ENCODE results near the gene RAD52.

DNA sequence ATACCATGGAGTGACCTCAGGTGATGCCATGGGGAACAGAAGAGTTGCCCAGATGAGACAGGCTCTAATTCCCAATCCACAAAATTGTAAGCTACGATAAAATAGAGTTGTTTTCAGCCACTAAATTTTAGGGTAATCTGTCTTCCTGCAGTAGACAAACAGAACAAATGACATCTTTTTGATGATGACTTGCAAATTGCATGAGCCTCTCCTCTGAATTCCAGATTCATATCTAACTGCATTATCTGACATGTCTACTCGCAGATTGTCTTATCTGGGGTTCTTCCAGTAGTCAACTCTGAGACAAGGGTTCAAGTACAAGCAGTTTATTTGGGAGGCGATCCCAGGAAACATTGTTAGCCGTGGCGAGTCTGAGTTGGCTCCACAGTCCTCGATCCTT is 27.1 kb upstream of the RAD52 start:
- TF ChIP-seq, protein P1, sequence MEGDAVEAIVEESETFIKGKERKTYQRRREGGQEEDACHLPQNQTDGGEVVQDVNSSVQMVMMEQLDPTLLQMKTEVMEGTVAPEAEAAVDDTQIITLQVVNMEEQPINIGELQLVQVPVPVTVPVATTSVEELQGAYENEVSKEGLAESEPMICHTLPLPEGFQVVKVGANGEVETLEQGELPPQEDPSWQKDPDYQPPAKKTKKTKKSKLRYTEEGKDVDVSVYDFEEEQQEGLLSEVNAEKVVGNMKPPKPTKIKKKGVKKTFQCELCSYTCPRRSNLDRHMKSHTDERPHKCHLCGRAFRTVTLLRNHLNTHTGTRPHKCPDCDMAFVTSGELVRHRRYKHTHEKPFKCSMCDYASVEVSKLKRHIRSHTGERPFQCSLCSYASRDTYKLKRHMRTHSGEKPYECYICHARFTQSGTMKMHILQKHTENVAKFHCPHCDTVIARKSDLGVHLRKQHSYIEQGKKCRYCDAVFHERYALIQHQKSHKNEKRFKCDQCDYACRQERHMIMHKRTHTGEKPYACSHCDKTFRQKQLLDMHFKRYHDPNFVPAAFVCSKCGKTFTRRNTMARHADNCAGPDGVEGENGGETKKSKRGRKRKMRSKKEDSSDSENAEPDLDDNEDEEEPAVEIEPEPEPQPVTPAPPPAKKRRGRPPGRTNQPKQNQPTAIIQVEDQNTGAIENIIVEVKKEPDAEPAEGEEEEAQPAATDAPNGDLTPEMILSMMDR (IDR thresholded peaks at IDR 0.05), result no peak
- no peak for TF ChIP-seq POLR2A (IDR thresholded peaks at IDR 0.05)
